T-helper 17 cell (primary cell): ENCODE results near the gene OLA1. TPM values are rescaled to one million over a fixed set of nuclear protein-coding genes. Genes with fewer than 3 reads are reported as not detected.

Source experiments
- ATAC-seq: fragments of 150-1000 bp; cut with Tn5 transposase; 2 replicates; pipeline ENCODE4 v1.10.0; 2021; ENCODE audit warnings: mild to moderate bottlenecking, moderate library complexity
- DNase-seq, 3 donors: peaks; one replicate each; pipeline versions ENCODE4 v3.0.0 to v3.0.0-alpha.2; 2020 to 2021
- H3K9me3 ChIP-seq: one replicate; pipeline ENCODE4 v1.7.0; 2013; ENCODE audit warnings: low read length, mild to moderate bottlenecking; ENCODE audit not compliant: control insufficient read depth, poor library complexity, severe bottlenecking
- H3K27ac Mint-ChIP-seq: one replicate; pipeline ENCODE4 v1.8.0; 2022; ENCODE audit warnings: mild to moderate bottlenecking, moderate library complexity, mixed read lengths
- H3K27me3 Mint-ChIP-seq: one replicate; pipeline ENCODE4 v1.8.0; 2022; ENCODE audit warnings: mixed read lengths
- H3K36me3 Mint-ChIP-seq: one replicate; pipeline ENCODE4 v1.8.0; 2022; ENCODE audit warnings: low read depth, mixed read lengths
- H3K4me1 Mint-ChIP-seq: one replicate; pipeline ENCODE4 v1.8.0; 2022; ENCODE audit warnings: mild to moderate bottlenecking, mixed read lengths
- H3K4me3 Mint-ChIP-seq: one replicate; pipeline ENCODE4 v1.8.0; 2022; ENCODE audit warnings: mild to moderate bottlenecking, moderate library complexity, mixed read lengths
- total RNA-seq, 4 donors: library from RNA in 2 of 4; stranded (reverse) in 2 of 4; gene quantifications; one replicate each; pipeline ENCODE4 v1.2.3 and lab custom pipeline; 2022 to 2026

OLA1 gene
- total RNA-seq, 2 donors from 2014 or later, result 42.3 to 43.6 TPM

GRCh38 chr2:174058026-174058425, 190.3 kb downstream of the OLA1 start:
- no peaks in the 10 kb centered on the region for H3K36me3 Mint-ChIP-seq
- H3K27me3 Mint-ChIP-seq, result peaks cover 24% of the 10 kb centered on the region
- H3K4me1 Mint-ChIP-seq, result no peaks in the 10 kb centered on the region
- H3K27ac Mint-ChIP-seq, result no peak overlapping the region
- no peaks in the 10 kb centered on the region for H3K9me3 ChIP-seq
- ATAC-seq (no peak), DNase-seq (no peak)
- no peak overlapping the region for H3K4me3 Mint-ChIP-seq

- H3K9me3 ChIP-seq, result no peaks in the 10 kb centered on the region
- Mint-ChIP-seq H3K36me3 (no peaks in the 10 kb centered on the region), H3K4me1 (no peaks in the 10 kb centered on the region), H3K4me3 (no peak overlapping the region), H3K27me3 (peaks cover 41% of the 10 kb centered on the region), H3K27ac (no peak overlapping the region)
- ATAC-seq (no peak), DNase-seq (no peak)
Measured at GRCh38 chr2:174054926-174055325, 193.4 kb downstream of the OLA1 start.

GRCh38 chr2:174053355-174054151, 194.8 kb downstream of the OLA1 start:
- peaks cover 47% of the 10 kb centered on the region for H3K27me3 Mint-ChIP-seq
- DNase-seq, result no peak
- H3K9me3 ChIP-seq, result no peaks in the 10 kb centered on the region
- no peaks in the 10 kb centered on the region for H3K4me1 Mint-ChIP-seq
- peaks cover 2% of the 10 kb centered on the region for H3K36me3 Mint-ChIP-seq
- no peak overlapping the region for H3K27ac Mint-ChIP-seq
- no peak for ATAC-seq
- H3K4me3 Mint-ChIP-seq, result no peak overlapping the region

- DNase-seq, result no peak
- no peaks in the 10 kb centered on the region for H3K9me3 ChIP-seq
- H3K4me1 Mint-ChIP-seq, result no peaks in the 10 kb centered on the region
- no peak for ATAC-seq
- peaks cover 2% of the 10 kb centered on the region for H3K36me3 Mint-ChIP-seq
- H3K27ac Mint-ChIP-seq, result no peak overlapping the region
- no peak overlapping the region for H3K4me3 Mint-ChIP-seq
- H3K27me3 Mint-ChIP-seq, result peaks cover 41% of the 10 kb centered on the region
Measured at GRCh38 chr2:174052584-174052976, 195.8 kb downstream of the OLA1 start.

GRCh38 chr2:174051741-174052583, 196.4 kb downstream of the OLA1 start:
- H3K9me3 ChIP-seq, result no peaks in the 10 kb centered on the region
- Mint-ChIP-seq H3K27ac (no peak overlapping the region), H3K27me3 (peaks cover 40% of the 10 kb centered on the region), H3K4me3 (no peak overlapping the region), H3K36me3 (peaks cover 2% of the 10 kb centered on the region), H3K4me1 (no peaks in the 10 kb centered on the region)
- no peak for DNase-seq
- no peak for ATAC-seq

GRCh38 chr2:174051068-174051467, 197.3 kb downstream of the OLA1 start:
- H3K27me3 Mint-ChIP-seq, result peaks cover 40% of the 10 kb centered on the region
- H3K4me3 Mint-ChIP-seq, result no peak overlapping the region
- DNase-seq (no peak), ATAC-seq (no peak)
- H3K36me3 Mint-ChIP-seq, result peaks cover 2% of the 10 kb centered on the region
- no peaks in the 10 kb centered on the region for H3K9me3 ChIP-seq
- no peak overlapping the region for H3K27ac Mint-ChIP-seq
- no peaks in the 10 kb centered on the region for H3K4me1 Mint-ChIP-seq

GRCh38 chr2:174049895-174050294, 198.4 kb downstream of the OLA1 start:
- H3K4me3 Mint-ChIP-seq, result no peak overlapping the region
- ATAC-seq (no peak), DNase-seq (no peak)
- no peaks in the 10 kb centered on the region for H3K9me3 ChIP-seq
- peak overlapping the region; percentile 12 for H3K27ac Mint-ChIP-seq
- H3K36me3 Mint-ChIP-seq, result peaks cover 2% of the 10 kb centered on the region
- no peaks in the 10 kb centered on the region for H3K4me1 Mint-ChIP-seq
- H3K27me3 Mint-ChIP-seq, result peaks cover 36% of the 10 kb centered on the region

- no peak overlapping the region for H3K4me3 Mint-ChIP-seq
- no peaks in the 10 kb centered on the region for H3K4me1 Mint-ChIP-seq
- no peaks in the 10 kb centered on the region for H3K9me3 ChIP-seq
- no peak for DNase-seq
- ATAC-seq, result no peak
- peaks cover 2% of the 10 kb centered on the region for H3K36me3 Mint-ChIP-seq
- H3K27me3 Mint-ChIP-seq, result peaks cover 41% of the 10 kb centered on the region
- no peak overlapping the region for H3K27ac Mint-ChIP-seq
Measured at GRCh38 chr2:174048243-174048642, 200.1 kb downstream of the OLA1 start.

- Mint-ChIP-seq H3K27me3 (peaks cover 38% of the 10 kb centered on the region), H3K4me3 (no peak overlapping the region), H3K27ac (no peak overlapping the region), H3K36me3 (peaks cover 2% of the 10 kb centered on the region), H3K4me1 (no peaks in the 10 kb centered on the region)
- ATAC-seq (no peak), DNase-seq (no peak)
- no peaks in the 10 kb centered on the region for H3K9me3 ChIP-seq
Measured at GRCh38 chr2:174047746-174048145, 200.6 kb downstream of the OLA1 start.

GRCh38 chr2:174046172-174046571, 202.2 kb downstream of the OLA1 start:
- Mint-ChIP-seq H3K27ac (no peak overlapping the region), H3K36me3 (peaks cover 2% of the 10 kb centered on the region), H3K4me1 (no peaks in the 10 kb centered on the region), H3K27me3 (peaks cover 25% of the 10 kb centered on the region), H3K4me3 (no peak overlapping the region)
- no peaks in the 10 kb centered on the region for H3K9me3 ChIP-seq
- ATAC-seq, result no peak
- DNase-seq, result no peak

- H3K9me3 ChIP-seq, result no peaks in the 10 kb centered on the region
- ATAC-seq (no peak), DNase-seq (no peak)
- Mint-ChIP-seq H3K27me3 (peaks cover 21% of the 10 kb centered on the region), H3K36me3 (peaks cover 2% of the 10 kb centered on the region), H3K27ac (no peak overlapping the region), H3K4me3 (no peak overlapping the region), H3K4me1 (peaks cover 6% of the 10 kb centered on the region)
Measured at GRCh38 chr2:174044556-174044955, 203.8 kb downstream of the OLA1 start.

- peak overlapping the region; percentile 99 for H3K27ac Mint-ChIP-seq
- H3K4me3 Mint-ChIP-seq, result no peak overlapping the region
- no peak for DNase-seq
Measured at GRCh38 chr2:174040417-174040701, 208.0 kb downstream of the OLA1 start.

GRCh38 chr2:174039551-174040416, 208.5 kb downstream of the OLA1 start:
- no peaks in the 10 kb centered on the region for H3K36me3 Mint-ChIP-seq
- H3K27ac Mint-ChIP-seq, result peak overlapping the region; percentile 99
- H3K4me1 Mint-ChIP-seq, result peaks cover 9% of the 10 kb centered on the region

More at GRCh38 chr2:174040417-174040701, 208.0 kb downstream of the OLA1 start:
- Mint-ChIP-seq H3K4me1 (peaks cover 9% of the 10 kb centered on the region), H3K36me3 (no peaks in the 10 kb centered on the region), H3K27me3 (peaks cover 29% of the 10 kb centered on the region)
- no peaks in the 10 kb centered on the region for H3K9me3 ChIP-seq
- no peak for ATAC-seq

More at GRCh38 chr2:174039551-174040416, 208.5 kb downstream of the OLA1 start:
- ATAC-seq (peak; percentile 95), DNase-seq (peak; percentile 55 to 70 (median 59))
- H3K4me3 Mint-ChIP-seq, result peak overlapping the region; percentile 77
- peaks cover 31% of the 10 kb centered on the region for H3K27me3 Mint-ChIP-seq
- no peaks in the 10 kb centered on the region for H3K9me3 ChIP-seq
